KMS-11 (cell line): Measurements from ENCODE around the gene BPI.

Source experiments
- H2AFZ ChIP-seq: fragments of 200-600 bp; sonication (generic); 2 replicates; pipeline ENCODE4 v1.6.1; 2016; ENCODE audit warnings: antibody characterized with exemption, mixed run types, low read depth
- H3K27ac ChIP-seq: fragments of 200-600 bp; sonication (generic); 2 replicates; pipeline ENCODE4 v1.6.1; 2016; ENCODE audit warnings: mild to moderate bottlenecking, mixed run types
- H3K27me3 ChIP-seq: fragments of 200-600 bp; sonication (generic); 2 replicates; pipeline ENCODE4 v1.6.1; 2017; ENCODE audit warnings: mild to moderate bottlenecking, low read depth, mixed run types, moderate library complexity; ENCODE audit not compliant: insufficient read depth
- H3K36me3 ChIP-seq: fragments of 200-600 bp; sonication (generic); 2 replicates; pipeline ENCODE4 v1.6.1; 2017; ENCODE audit warnings: mild to moderate bottlenecking, mixed run types; ENCODE audit not compliant: insufficient read depth
- H3K4me1 ChIP-seq: fragments of 200-600 bp; sonication (generic); 2 replicates; pipeline ENCODE4 v1.6.1; 2016; ENCODE audit warnings: mild to moderate bottlenecking, low read depth, mixed run types; ENCODE audit not compliant: poor library complexity, severe bottlenecking
- H3K4me2 ChIP-seq: fragments of 200-600 bp; sonication (generic); 2 replicates; pipeline ENCODE4 v1.7.0; 2016; ENCODE audit warnings: mild to moderate bottlenecking, mixed run types
- H3K4me3 ChIP-seq: fragments of 200-600 bp; sonication (generic); IDR thresholded peaks from 2 replicates; pipeline ENCODE4 v1.6.1; 2017; ENCODE audit warnings: low read depth, low read length, mixed read lengths; ENCODE audit not compliant: insufficient read depth
- H3K79me2 ChIP-seq: fragments of 200-600 bp; sonication (generic); 2 replicates; pipeline ENCODE4 v1.6.1; 2016; ENCODE audit warnings: low read depth, mixed run types; ENCODE audit not compliant: insufficient read depth
- H3K9ac ChIP-seq: fragments of 200-600 bp; sonication (generic); 2 replicates; pipeline ENCODE4 v1.6.1; 2016; ENCODE audit warnings: mild to moderate bottlenecking, mixed run types
- H4K20me1 ChIP-seq: fragments of 200-600 bp; sonication (generic); 2 replicates; pipeline ENCODE4 v1.6.1; 2016; ENCODE audit warnings: mild to moderate bottlenecking, mixed run types; ENCODE audit not compliant: insufficient read depth
- TF ChIP-seq, protein P1 (sequence below): fragments of 200-600 bp; sonication (generic); conservative IDR thresholded peaks from 2 replicates; pipeline ENCODE4 v1.6.1; 2017; ENCODE audit warnings: low read depth, mild to moderate bottlenecking, antibody characterized with exemption, low read length, moderate library complexity, mixed read lengths

The BPI gene

DNA sequence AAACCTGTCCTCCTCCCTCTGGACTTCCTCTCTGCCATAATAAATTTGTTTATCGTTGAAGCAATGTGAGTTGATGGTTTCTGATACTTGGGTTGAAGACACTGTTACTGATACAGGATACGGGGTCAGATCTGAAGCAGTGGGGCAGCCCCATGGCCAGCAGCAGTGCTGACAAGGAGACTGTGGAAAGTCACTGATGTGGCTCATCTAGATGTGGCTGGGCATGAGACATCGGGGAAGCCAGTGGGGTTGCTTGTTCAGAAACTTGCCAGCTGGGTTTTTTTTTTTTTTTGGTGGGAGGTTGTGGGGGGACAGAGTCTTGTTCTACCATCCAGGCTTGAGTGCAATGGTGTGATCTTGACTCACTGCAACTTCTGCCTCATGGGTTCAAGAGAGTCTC, 2.6 kb upstream of the BPI start:
- Histone ChIP-seq H3K27me3 (no peaks in the 10 kb centered on the region), H3K36me3 (no peaks in the 10 kb centered on the region), H3K79me2 (no peaks in the 10 kb centered on the region), H3K9ac (no peak overlapping the region), H3K4me3 (no peak overlapping the region), H2AFZ (no peak overlapping the region), H3K4me1 (no peaks in the 10 kb centered on the region), H4K20me1 (no peaks in the 10 kb centered on the region), H3K27ac (no peak overlapping the region), H3K4me2 (no peak overlapping the region)
- TF ChIP-seq, protein P1, sequence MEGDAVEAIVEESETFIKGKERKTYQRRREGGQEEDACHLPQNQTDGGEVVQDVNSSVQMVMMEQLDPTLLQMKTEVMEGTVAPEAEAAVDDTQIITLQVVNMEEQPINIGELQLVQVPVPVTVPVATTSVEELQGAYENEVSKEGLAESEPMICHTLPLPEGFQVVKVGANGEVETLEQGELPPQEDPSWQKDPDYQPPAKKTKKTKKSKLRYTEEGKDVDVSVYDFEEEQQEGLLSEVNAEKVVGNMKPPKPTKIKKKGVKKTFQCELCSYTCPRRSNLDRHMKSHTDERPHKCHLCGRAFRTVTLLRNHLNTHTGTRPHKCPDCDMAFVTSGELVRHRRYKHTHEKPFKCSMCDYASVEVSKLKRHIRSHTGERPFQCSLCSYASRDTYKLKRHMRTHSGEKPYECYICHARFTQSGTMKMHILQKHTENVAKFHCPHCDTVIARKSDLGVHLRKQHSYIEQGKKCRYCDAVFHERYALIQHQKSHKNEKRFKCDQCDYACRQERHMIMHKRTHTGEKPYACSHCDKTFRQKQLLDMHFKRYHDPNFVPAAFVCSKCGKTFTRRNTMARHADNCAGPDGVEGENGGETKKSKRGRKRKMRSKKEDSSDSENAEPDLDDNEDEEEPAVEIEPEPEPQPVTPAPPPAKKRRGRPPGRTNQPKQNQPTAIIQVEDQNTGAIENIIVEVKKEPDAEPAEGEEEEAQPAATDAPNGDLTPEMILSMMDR, result no peak

DNA sequence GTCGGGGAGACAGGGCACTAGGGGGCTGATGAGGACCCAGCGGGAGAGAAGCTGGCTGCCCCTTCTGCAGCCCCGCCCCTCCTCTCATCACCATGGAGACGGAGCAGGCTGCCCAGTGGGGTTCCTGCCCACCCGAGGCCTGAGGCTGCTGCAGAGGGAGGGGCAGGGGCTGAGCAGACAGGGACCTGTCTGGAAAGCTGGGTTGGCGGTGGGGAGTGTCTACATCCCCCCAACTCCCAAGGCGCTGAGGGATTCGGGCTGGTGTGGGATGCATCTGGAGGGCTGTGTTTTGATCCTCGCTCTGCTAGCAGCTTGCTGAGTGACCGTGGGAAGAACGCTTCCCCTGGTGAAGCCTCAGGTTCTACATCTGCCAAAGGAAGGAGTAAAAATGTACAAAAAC, 1.2 kb upstream of the BPI start:
- Histone ChIP-seq H3K27me3 (no peaks in the 10 kb centered on the region), H3K4me3 (no peak overlapping the region), H3K36me3 (no peaks in the 10 kb centered on the region), H2AFZ (no peak overlapping the region), H3K27ac (no peak overlapping the region), H3K9ac (no peak overlapping the region), H4K20me1 (no peaks in the 10 kb centered on the region), H3K4me1 (no peaks in the 10 kb centered on the region), H3K79me2 (no peaks in the 10 kb centered on the region), H3K4me2 (no peak overlapping the region)
- TF ChIP-seq, protein P1, result no peak

DNA sequence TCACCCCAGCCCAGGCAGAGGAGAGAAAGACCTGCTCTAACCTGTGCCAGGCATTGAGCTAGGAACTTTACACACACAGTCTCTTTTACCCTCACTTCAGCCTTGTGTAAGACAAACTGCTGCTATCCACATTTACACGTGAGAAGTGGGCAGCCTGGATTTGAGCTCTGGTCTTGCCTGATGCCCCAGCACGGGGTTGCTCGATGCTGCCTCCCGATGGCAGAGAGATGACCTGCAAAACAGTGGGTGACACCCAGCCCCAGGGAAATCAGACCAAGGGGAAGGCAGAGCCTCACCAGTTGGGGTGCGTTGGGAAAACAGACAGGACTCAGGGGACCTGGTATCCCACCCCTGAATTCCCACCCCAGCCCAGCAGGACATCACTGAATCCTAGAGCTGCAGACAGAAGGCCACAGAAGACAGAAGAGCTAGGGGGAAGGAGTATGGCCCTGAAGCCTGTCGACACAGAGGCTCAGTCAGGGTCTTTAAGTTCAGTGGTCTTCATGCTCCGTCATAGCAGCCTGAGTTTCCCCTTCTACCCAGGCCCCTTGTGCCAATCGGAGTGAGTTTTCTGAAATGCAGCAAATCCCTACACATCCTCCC, 990 bp downstream of the BPI start:
- Histone ChIP-seq H3K36me3 (no peaks in the 10 kb centered on the region), H3K27ac (no peak overlapping the region), H3K4me3 (no peak overlapping the region), H3K79me2 (no peaks in the 10 kb centered on the region), H3K27me3 (no peaks in the 10 kb centered on the region), H3K9ac (no peak overlapping the region), H4K20me1 (no peaks in the 10 kb centered on the region), H2AFZ (no peak overlapping the region), H3K4me2 (no peak overlapping the region), H3K4me1 (no peaks in the 10 kb centered on the region)
- TF ChIP-seq, protein P1, result peak; percentile 50

DNA sequence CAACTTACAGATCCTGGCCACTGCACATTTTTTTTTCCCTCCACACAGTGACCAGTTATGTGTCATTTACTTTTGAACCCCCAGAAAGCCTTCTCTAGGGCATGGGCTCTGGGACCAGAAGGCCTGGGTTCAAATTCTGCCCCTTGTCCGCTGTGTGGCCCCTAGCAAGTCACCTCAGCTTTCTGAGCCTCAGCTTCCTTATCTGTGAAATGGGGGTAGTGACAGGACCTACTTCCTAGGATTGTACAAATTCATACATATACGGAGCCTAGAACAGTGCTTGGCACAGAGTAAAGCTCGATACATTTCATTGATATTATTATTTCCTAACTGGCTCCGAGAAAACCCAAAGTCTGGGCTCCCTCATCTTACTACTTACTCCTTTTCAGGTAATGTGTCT, 1.6 kb downstream of the BPI start:
- Histone ChIP-seq H2AFZ (no peak overlapping the region), H3K36me3 (no peaks in the 10 kb centered on the region), H4K20me1 (no peaks in the 10 kb centered on the region), H3K27ac (no peak overlapping the region), H3K27me3 (no peaks in the 10 kb centered on the region), H3K4me1 (no peaks in the 10 kb centered on the region), H3K4me2 (no peak overlapping the region), H3K79me2 (no peaks in the 10 kb centered on the region), H3K9ac (no peak overlapping the region), H3K4me3 (no peak overlapping the region)
- TF ChIP-seq, protein P1, result no peak
